H1 (cell line): Measurements from ENCODE around the gene C16orf89. TPM values are rescaled to one million over a fixed set of nuclear protein-coding genes. Genes with fewer than 3 reads are reported as not detected.

Source experiments
- CTCF ChIA-PET: fragments of 300-600 bp; sonication (Branson Sonifier 250); formaldehyde crosslinking; loops from one replicate; lab custom pipeline; 2021; ENCODE audit not compliant: partially characterized antibody; lab: Charles Lee
- POLR2A ChIA-PET: fragments of 300-600 bp; sonication (Branson Sonifier 250); formaldehyde crosslinking; loops from one replicate; lab custom pipeline; 2021; ENCODE audit warnings: inconsistent platforms; ENCODE audit not compliant: partially characterized antibody; lab: Charles Lee
- DNase-seq, 2 experiments: peaks; one replicate each; pipeline versions ENCODE4 v3.0.0 to v3.0.0-alpha.2; 2010 to 2022; ENCODE audit warnings: low spot score in 2 of 2, low read depth in 1 of 2, mixed read lengths in 1 of 2
- FAIRE-seq: peaks from 2 replicates; lab custom pipeline; 2011; peaks lifted over from hg19 to GRCh38; lab: Jason Lieb, UNC
- H2AFZ ChIP-seq: 2 replicates; pipeline ENCODE4 v1.8.1; 2012; ENCODE audit warnings: low read length, inconsistent platforms
- H2AK5ac ChIP-seq: 2 replicates; pipeline ENCODE4 v1.6.1; 2013; ENCODE audit warnings: low read depth, low read length
- H2BK120ac ChIP-seq: replicated peaks from 2 replicates; pipeline ENCODE3; 2013; ENCODE audit warnings: low read depth, low read length, inconsistent platforms
- H2BK12ac ChIP-seq: 2 replicates; pipeline ENCODE4 v1.6.1; 2013; ENCODE audit warnings: low read depth, low read length
- H2BK15ac ChIP-seq: 2 replicates; pipeline ENCODE4 v1.6.1; 2013; ENCODE audit warnings: low read length
- H2BK20ac ChIP-seq: 2 replicates; pipeline ENCODE4 v1.6.1; 2013; ENCODE audit warnings: low read length
- H2BK5ac ChIP-seq: 2 replicates; pipeline ENCODE4 v1.6.1; 2013; ENCODE audit warnings: low read depth, low read length
- H3K14ac ChIP-seq: 2 replicates; pipeline ENCODE4 v1.6.1; 2013; ENCODE audit warnings: inconsistent platforms; ENCODE audit not compliant: insufficient read length
- H3K18ac ChIP-seq: 2 replicates; pipeline ENCODE4 v1.6.1; 2013; ENCODE audit warnings: low read length; ENCODE audit errors: extremely low read depth
- H3K23ac ChIP-seq: 2 replicates; pipeline ENCODE4 v1.6.1; 2013; ENCODE audit warnings: inconsistent platforms; ENCODE audit not compliant: insufficient read length
- H3K23me2 ChIP-seq: 2 replicates; pipeline ENCODE4 v1.6.1; 2013; ENCODE audit warnings: low read depth, low read length
- H3K27ac ChIP-seq: 2 replicates; pipeline ENCODE4 v1.6.1; 2011; ENCODE audit warnings: low read depth, low read length, inconsistent platforms
- H3K27me3 ChIP-seq, 4 experiments: replicated peaks in 1 of 4; 1 replicate in 1 of 4; 2 replicates in 3 of 4; pipeline versions ENCODE4 v1.6.1 to v1.8.1; 2011 to 2013; ENCODE audit warnings: low read length in 3 of 4, mild to moderate bottlenecking in 3 of 4, inconsistent platforms in 2 of 4, mixed read lengths in 2 of 4, moderate library complexity in 1 of 4; ENCODE audit not compliant: control insufficient read depth in 3 of 4, insufficient read depth in 3 of 4; ENCODE audit errors: extremely low read depth in 1 of 4
- H3K36me3 ChIP-seq, 4 experiments: 2 replicates each; pipeline versions ENCODE4 v1.6.1 to v1.8.1; 2011 to 2013; ENCODE audit warnings: mild to moderate bottlenecking in 4 of 4, low read length in 3 of 4, moderate library complexity in 2 of 4, control low read depth in 1 of 4, inconsistent platforms in 1 of 4; ENCODE audit not compliant: insufficient read depth in 4 of 4, control insufficient read depth in 2 of 4
- H3K4ac ChIP-seq: replicated peaks from 2 replicates; pipeline ENCODE3; 2013; ENCODE audit warnings: low read length, low read depth, mixed read lengths, inconsistent platforms; ENCODE audit not compliant: insufficient read length
- H3K4me1 ChIP-seq, 4 experiments: replicated peaks in 1 of 4; 1 replicate in 1 of 4; 2 replicates in 3 of 4; pipeline versions ENCODE4 v1.6.1 to v1.8.1; 2011 to 2013; ENCODE audit warnings: low read length in 3 of 4, inconsistent platforms in 2 of 4, mixed read lengths in 1 of 4; ENCODE audit not compliant: insufficient read depth in 4 of 4, control insufficient read depth in 3 of 4
- H3K4me2 ChIP-seq, 2 experiments: 2 replicates each; pipeline versions ENCODE4 v1.6.1 to v1.8.1; 2011 to 2013; ENCODE audit warnings: low read depth in 2 of 2, low read length in 2 of 2, control low read depth in 1 of 2, inconsistent platforms in 1 of 2, mild to moderate bottlenecking in 1 of 2; ENCODE audit not compliant: insufficient read depth in 1 of 2
- H3K4me3 ChIP-seq, 4 experiments: fragments of 200-600, 300-600 bp in 1 of 4; sonication (generic), shearing (Covaris generic), sonication (Bioruptor Twin) in 1 of 4; 2 replicates each; pipeline versions ENCODE4 v1.5.1 to v1.8.1; 2011 to 2016; ENCODE audit warnings: low read length in 4 of 4, low read depth in 3 of 4, control low read depth in 2 of 4, inconsistent platforms in 2 of 4, mild to moderate bottlenecking in 2 of 4, mixed read lengths in 1 of 4, moderate library complexity in 1 of 4; ENCODE audit not compliant: insufficient read depth in 2 of 4; ENCODE audit errors: extremely low read depth in 1 of 4
- H3K56ac ChIP-seq: replicated peaks from 2 replicates; pipeline ENCODE3; 2013; ENCODE audit warnings: low read depth, mild to moderate bottlenecking, mixed read lengths, low read length, inconsistent platforms; ENCODE audit not compliant: insufficient read length
- H3K79me1 ChIP-seq: 2 replicates; pipeline ENCODE4 v1.6.1; 2013; ENCODE audit warnings: low read depth, low read length, control low read depth
- H3K79me2 ChIP-seq, 2 experiments: 2 replicates each; pipeline versions ENCODE4 v1.6.1 to v1.8.1; 2012 to 2013; ENCODE audit warnings: low read length in 2 of 2, mild to moderate bottlenecking in 2 of 2, inconsistent platforms in 1 of 2; ENCODE audit not compliant: insufficient read depth in 2 of 2, control insufficient read depth in 1 of 2
- H3K9ac ChIP-seq, 4 experiments: replicated peaks in 1 of 4; 1 replicate in 1 of 4; 2 replicates in 3 of 4; pipeline versions ENCODE4 v1.6.1 to v1.8.1; 2011 to 2013; ENCODE audit warnings: low read depth in 3 of 4, low read length in 3 of 4, control low read depth in 2 of 4, mild to moderate bottlenecking in 2 of 4, moderate library complexity in 2 of 4, inconsistent platforms in 1 of 4; ENCODE audit errors: extremely low read depth in 1 of 4
- H3K9me3 ChIP-seq, 2 experiments: 2 replicates each; pipeline versions ENCODE4 v1.6.1 to v1.8.1; 2012 to 2013; ENCODE audit warnings: mild to moderate bottlenecking in 2 of 2, moderate library complexity in 2 of 2, control low read depth in 1 of 2, inconsistent platforms in 1 of 2, low read depth in 1 of 2, low read length in 1 of 2, mixed read lengths in 1 of 2; ENCODE audit not compliant: insufficient read depth in 2 of 2
- H4K20me1 ChIP-seq, 2 experiments: replicated peaks in 1 of 2; 2 replicates each; pipeline versions ENCODE3 to v1.8.1; 2011 to 2013; ENCODE audit warnings: inconsistent platforms in 2 of 2, low read length in 2 of 2, mild to moderate bottlenecking in 1 of 2; ENCODE audit not compliant: insufficient read depth in 2 of 2, control insufficient read depth in 1 of 2
- H4K5ac ChIP-seq: 2 replicates; pipeline ENCODE4 v1.6.1; 2013; ENCODE audit warnings: low read length, low read depth, mixed read lengths, inconsistent platforms; ENCODE audit not compliant: insufficient read length
- H4K8ac ChIP-seq: 2 replicates; pipeline ENCODE4 v1.8.0; 2013; ENCODE audit warnings: mild to moderate bottlenecking, moderate library complexity, low read length, inconsistent platforms; ENCODE audit not compliant: insufficient read depth; ENCODE audit errors: extremely low read depth
- H4K91ac ChIP-seq: replicated peaks from 2 replicates; pipeline ENCODE3; 2013; ENCODE audit warnings: low read length, mixed read lengths, inconsistent platforms; ENCODE audit not compliant: insufficient read length
- WGBS, 2 experiments: shearing (Covaris generic) in 1 of 2; methylation state at CpG; one replicate each; pipeline versions ENCODE4 v1.1.6 to v1.1.7; 2013 to 2015; ENCODE audit warnings: low lambda C conversion rate in 2 of 2, mixed read lengths in 2 of 2, inconsistent platforms in 1 of 2, low coverage in 1 of 2, missing lambda C conversion rate in 1 of 2; ENCODE audit not compliant: insufficient replicate concordance in 2 of 2, insufficient coverage in 1 of 2, insufficient read length in 1 of 2; ENCODE audit errors: extremely low coverage in 1 of 2, missing lambda C conversion rate in 1 of 2; 5-methylcytosine and 5-hydroxymethylcytosine counted together
- polyA plus RNA-seq, 7 experiments: library from polyadenylated mRNA; depleted of rRNA in 3 of 7; stranded (reverse) in 5 of 7; unstranded in 2 of 7; fragments of >200 nt in 5 of 7; fragments of 200-250 nt in 2 of 7; gene quantifications; 1 replicate in 5 of 7; 2 replicates in 1 of 7; 4 replicates in 1 of 7; pipeline versions ENCODE4 v1.2.1 to v1.2.3, GENCODE V29; 2011 to 2013; ENCODE audit warnings: missing spikeins in 2 of 7, mixed read lengths in 2 of 7
- total RNA-seq: library from RNA; stranded (reverse); fragmentation: NEBNext Ultra II Directional; extraction: Animal tissue kit (Norgen Biotek cat#: 25700); gene quantifications from 2 replicates; pipeline ENCODE4 v1.2.1, GENCODE V29; 2021
- TF ChIP-seq, protein P1 (sequence below), 3 experiments: IDR thresholded peaks; 1 replicate in 2 of 3; 2 replicates in 1 of 3; pipeline versions ENCODE4 v1.5.1 to v1.6.1; 2011; ENCODE audit warnings: low read length in 3 of 3, mild to moderate bottlenecking in 3 of 3, inconsistent platforms in 2 of 3, low read depth in 1 of 3, moderate library complexity in 1 of 3; ENCODE audit not compliant: insufficient read depth in 1 of 3; ENCODE audit errors: control extremely low read depth in 1 of 3

C16orf89 gene
- total and polyA plus RNA-seq, 2 of the 8 experiments (the other 6 are each of a cell fraction or from before 2014, with no cell fraction given) = 6.7 to 9.9 TPM

DNA sequence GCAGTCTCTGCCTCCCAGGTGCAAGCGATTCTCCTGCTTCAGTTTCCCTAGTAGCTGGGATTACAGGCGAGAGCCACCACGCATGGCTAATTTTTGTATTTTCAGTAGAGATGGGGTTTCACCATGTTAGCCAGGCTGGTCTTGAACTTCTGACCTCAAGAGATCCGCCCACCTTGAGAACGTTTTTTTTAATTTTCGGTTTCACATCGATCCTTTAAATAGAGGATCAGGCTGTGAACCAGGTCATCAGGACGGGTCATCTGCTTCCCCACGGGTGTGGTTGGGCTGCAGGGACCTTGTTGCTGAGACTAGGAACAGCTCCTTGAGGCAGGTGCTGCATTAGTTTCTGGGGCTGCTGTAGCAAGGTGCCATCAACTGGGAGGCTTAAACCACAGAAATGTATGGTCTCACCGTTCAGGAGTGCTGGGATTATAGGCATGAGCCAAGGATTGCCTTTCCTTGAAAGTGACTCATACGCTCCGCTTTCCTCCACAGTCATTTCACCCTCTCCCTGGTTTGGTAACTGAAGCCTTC lies 24.1 kb downstream of the C16orf89 start:
- Histone ChIP-seq H3K79me2 (no peaks in the 10 kb centered on the region), H2BK12ac (0 out of 2 replicates have a peak overlapping the region, but pooled peaks have one; percentile 23), H3K56ac (no peak overlapping the region), H3K9me3 (no peaks in the 10 kb centered on the region), H3K27me3 (no peaks in the 10 kb centered on the region), H3K36me3 (no peaks in the 10 kb centered on the region), H3K9ac (no peak overlapping the region), H4K91ac (no peak overlapping the region), H3K4me2 (no peak overlapping the region), H2AK5ac (peak overlapping the region; percentile 40; the same call in 1 of the 2 replicates), H3K14ac (no peak overlapping the region), H2BK5ac (no peak overlapping the region), H3K23me2 (no peaks in the 10 kb centered on the region), H2AFZ (no peak overlapping the region), H3K4ac (no peak overlapping the region), H3K27ac (no peak overlapping the region), H3K4me1 (peaks cover 0 to 1% (median 1%) of the 10 kb centered on the region in 4 experiments; a peak in 6 of 7 replicates), H4K20me1 (no peaks in the 10 kb centered on the region), H2BK120ac (no peak overlapping the region), H4K5ac (no peak overlapping the region), H3K18ac (no peak overlapping the region), H2BK20ac (no peak overlapping the region), H4K8ac (no peak overlapping the region), H3K79me1 (no peaks in the 10 kb centered on the region), H2BK15ac (0 out of 2 replicates have a peak overlapping the region, but pooled peaks have one; percentile 19), H3K4me3 (no peak overlapping the region), H3K23ac (no peak overlapping the region)
- CTCF ChIA-PET = interaction anchor here (0.6 to 28.8 kb wide), 8 partner anchors 12 to 554 kb away, joined by 3 to 625 read pairs (median 6); partner anchors contain the start of gene ALG1
- DNase-seq (no peak), FAIRE-seq (no peak)
- TF ChIP-seq, protein P1, sequence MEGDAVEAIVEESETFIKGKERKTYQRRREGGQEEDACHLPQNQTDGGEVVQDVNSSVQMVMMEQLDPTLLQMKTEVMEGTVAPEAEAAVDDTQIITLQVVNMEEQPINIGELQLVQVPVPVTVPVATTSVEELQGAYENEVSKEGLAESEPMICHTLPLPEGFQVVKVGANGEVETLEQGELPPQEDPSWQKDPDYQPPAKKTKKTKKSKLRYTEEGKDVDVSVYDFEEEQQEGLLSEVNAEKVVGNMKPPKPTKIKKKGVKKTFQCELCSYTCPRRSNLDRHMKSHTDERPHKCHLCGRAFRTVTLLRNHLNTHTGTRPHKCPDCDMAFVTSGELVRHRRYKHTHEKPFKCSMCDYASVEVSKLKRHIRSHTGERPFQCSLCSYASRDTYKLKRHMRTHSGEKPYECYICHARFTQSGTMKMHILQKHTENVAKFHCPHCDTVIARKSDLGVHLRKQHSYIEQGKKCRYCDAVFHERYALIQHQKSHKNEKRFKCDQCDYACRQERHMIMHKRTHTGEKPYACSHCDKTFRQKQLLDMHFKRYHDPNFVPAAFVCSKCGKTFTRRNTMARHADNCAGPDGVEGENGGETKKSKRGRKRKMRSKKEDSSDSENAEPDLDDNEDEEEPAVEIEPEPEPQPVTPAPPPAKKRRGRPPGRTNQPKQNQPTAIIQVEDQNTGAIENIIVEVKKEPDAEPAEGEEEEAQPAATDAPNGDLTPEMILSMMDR (IDR thresholded peaks at IDR 0.05; ENCODE audit: control extremely low read depth in 1 of 3, insufficient read depth in 1 of 3, low read depth in 1 of 3, low read length in 3 of 3) = no peak
- POLR2A ChIA-PET = interaction anchor here (0.6 to 1.5 kb wide), 4 partner anchors 16 to 72 kb away, joined by 3 read pairs; no protein-coding TSS in a partner anchor
- 94% methylated on average over 12 of the region's 12 CpGs; no CpG with 5 or more reads in 1 of the 2 experiments for WGBS, 2 experiments
